Subcutaneous adipose tissue (tissue), 4 donors: ENCODE results near the gene TSPAN5. TPM values are rescaled to one million over a fixed set of nuclear protein-coding genes. Genes with fewer than 3 reads are reported as not detected.

ENCODE experiments used
- CTCF ChIP-seq: fragments of 450-650 bp; IDR thresholded peaks from one replicate; pipeline ENCODE4 v1.5.1; 2016; ENCODE audit warnings: low read depth, mild to moderate bottlenecking, control low read depth, antibody characterized with exemption, moderate library complexity
- total RNA-seq, 4 donors: library from RNA; depleted of rRNA; stranded (reverse); fragments of >200 nt; gene quantifications; one replicate each; pipeline ENCODE4 v1.1.0, GENCODE V29; 2016

TSPAN5 gene
- total RNA-seq, 4 donors from 2014 or later, result 2.2 to 6.5 (median 4.1) TPM

- no peak for TF ChIP-seq CTCF
These were observed 54.5 kb downstream of the TSPAN5 start for GRCh38 chr4:98603683-98604521.

GRCh38 chr4:98602270-98602669 is 56.1 kb downstream of the TSPAN5 start:
- no peak for TF ChIP-seq CTCF

GRCh38 chr4:98601708-98602107 is 56.7 kb downstream of the TSPAN5 start:
- TF ChIP-seq CTCF, result no peak

GRCh38 chr4:98599617-98600205 is 58.7 kb downstream of the TSPAN5 start:
- TF ChIP-seq CTCF, result no peak

- no peak for TF ChIP-seq CTCF
These were observed 71.5 kb downstream of the TSPAN5 start for GRCh38 chr4:98586962-98587354.

GRCh38 chr4:98586291-98586961 is 72.0 kb downstream of the TSPAN5 start:
- TF ChIP-seq CTCF, result no peak

GRCh38 chr4:98585596-98585995 is 72.8 kb downstream of the TSPAN5 start:
- TF ChIP-seq CTCF, result no peak
